PC-3 (cell line): Measurements from ENCODE around the gene TUBB6.

ENCODE experiments used
- EZH2 ChIP-seq: fragments of 300-600 bp; sonication (generic); IDR thresholded peaks from one replicate; pipeline ENCODE4 v1.6.1; 2017; ENCODE audit warnings: antibody characterized with exemption, mild to moderate bottlenecking, low read length; ENCODE audit not compliant: unreplicated experiment
- TF ChIP-seq, protein P1 (sequence below): fragments of 300-600 bp; sonication (generic); conservative IDR thresholded peaks from 2 replicates; pipeline ENCODE4 v1.5.1; 2017; ENCODE audit warnings: antibody characterized with exemption, low read depth, mild to moderate bottlenecking, low read length

DNA sequence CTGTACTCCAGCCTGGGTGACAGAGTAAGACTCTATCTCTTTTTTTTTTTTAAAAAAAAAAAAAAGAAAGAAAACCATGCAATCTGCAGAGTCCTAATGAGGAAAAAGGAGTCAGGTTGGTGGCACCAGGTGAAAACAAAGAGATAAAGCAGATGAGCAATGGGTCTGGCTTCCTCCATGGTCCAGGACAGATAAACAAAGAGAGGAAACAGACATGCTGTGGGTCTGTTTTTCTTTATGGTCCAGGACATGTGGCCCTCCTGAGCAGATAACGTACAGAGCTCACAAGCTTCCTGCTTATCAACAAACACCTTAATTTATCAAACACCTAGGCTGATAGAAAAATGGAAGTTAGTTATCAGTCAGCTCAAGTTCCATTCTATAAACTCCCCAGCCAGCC lies 24.4 kb upstream of the TUBB6 start:
- TF ChIP-seq EZH2: no peak
- TF ChIP-seq, protein P1, sequence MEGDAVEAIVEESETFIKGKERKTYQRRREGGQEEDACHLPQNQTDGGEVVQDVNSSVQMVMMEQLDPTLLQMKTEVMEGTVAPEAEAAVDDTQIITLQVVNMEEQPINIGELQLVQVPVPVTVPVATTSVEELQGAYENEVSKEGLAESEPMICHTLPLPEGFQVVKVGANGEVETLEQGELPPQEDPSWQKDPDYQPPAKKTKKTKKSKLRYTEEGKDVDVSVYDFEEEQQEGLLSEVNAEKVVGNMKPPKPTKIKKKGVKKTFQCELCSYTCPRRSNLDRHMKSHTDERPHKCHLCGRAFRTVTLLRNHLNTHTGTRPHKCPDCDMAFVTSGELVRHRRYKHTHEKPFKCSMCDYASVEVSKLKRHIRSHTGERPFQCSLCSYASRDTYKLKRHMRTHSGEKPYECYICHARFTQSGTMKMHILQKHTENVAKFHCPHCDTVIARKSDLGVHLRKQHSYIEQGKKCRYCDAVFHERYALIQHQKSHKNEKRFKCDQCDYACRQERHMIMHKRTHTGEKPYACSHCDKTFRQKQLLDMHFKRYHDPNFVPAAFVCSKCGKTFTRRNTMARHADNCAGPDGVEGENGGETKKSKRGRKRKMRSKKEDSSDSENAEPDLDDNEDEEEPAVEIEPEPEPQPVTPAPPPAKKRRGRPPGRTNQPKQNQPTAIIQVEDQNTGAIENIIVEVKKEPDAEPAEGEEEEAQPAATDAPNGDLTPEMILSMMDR: no peak
